CD14-positive monocyte (primary cell): Measurements from ENCODE around the gene PCDHA13. TPM values are rescaled to one million over a fixed set of nuclear protein-coding genes. Genes with fewer than 3 reads are reported as not detected.
A peak's percentile ranks its signal among the peaks of the same experiment; 100 is the strongest.

Experiments
- DNase-seq, 3 donors: peaks; one replicate each; pipeline ENCODE4 v3.0.0-alpha.2; 2011 to 2022
- H2AFZ ChIP-seq: 2 replicates; pipeline ENCODE4 v1.6.0; 2012; ENCODE audit warnings: mild to moderate bottlenecking, low read depth, low read length, inconsistent platforms; ENCODE audit not compliant: insufficient read depth, poor library complexity, severe bottlenecking
- H3K27ac ChIP-seq, 2 donors: 1 replicate in 1 of 2; 2 replicates in 1 of 2; pipeline ENCODE4 v1.5.1; 2012 to 2013; ENCODE audit warnings: low read length in 2 of 2, control low read depth in 1 of 2, inconsistent platforms in 1 of 2, low read depth in 1 of 2, mild to moderate bottlenecking in 1 of 2
- H3K27me3 ChIP-seq, 2 donors: one replicate each; pipeline versions ENCODE4 v1.6.0 to v1.6.1; 2011 to 2013; ENCODE audit warnings: low read length in 2 of 2; ENCODE audit not compliant: control insufficient read depth in 2 of 2, insufficient read depth in 2 of 2
- H3K36me3 ChIP-seq, 2 donors: replicated peaks in 1 of 2; 1 replicate in 1 of 2; 2 replicates in 1 of 2; pipeline versions ENCODE4 v1.5.1 to v1.6.1; 2012 to 2013; ENCODE audit warnings: low read length in 2 of 2, control low read depth in 1 of 2, inconsistent platforms in 1 of 2, mild to moderate bottlenecking in 1 of 2; ENCODE audit not compliant: insufficient read depth in 2 of 2, control insufficient read depth in 1 of 2
- H3K4me1 ChIP-seq, 2 donors: 1 replicate in 1 of 2; 2 replicates in 1 of 2; pipeline versions ENCODE4 v1.5.1 to v1.6.1; 2012 to 2013; ENCODE audit warnings: low read length in 2 of 2, control low read depth in 1 of 2, inconsistent platforms in 1 of 2, mild to moderate bottlenecking in 1 of 2, moderate library complexity in 1 of 2; ENCODE audit not compliant: insufficient read depth in 2 of 2, control insufficient read depth in 1 of 2
- H3K4me2 ChIP-seq: replicated peaks from 2 replicates; pipeline ENCODE3; 2012; ENCODE audit warnings: low read length, moderate library complexity, mild to moderate bottlenecking; ENCODE audit not compliant: poor library complexity, severe bottlenecking; ENCODE audit errors: extremely low read depth
- H3K4me3 ChIP-seq, 3 experiments: fragments of 200-600 bp in 1 of 3; sonication (generic) in 1 of 3; replicated peaks in 1 of 3; 1 replicate in 2 of 3; 2 replicates in 1 of 3; pipeline ENCODE4 v1.5.1; 2011 to 2013; ENCODE audit warnings: low read length in 3 of 3, mild to moderate bottlenecking in 3 of 3, control low read depth in 2 of 3, low read depth in 2 of 3, inconsistent platforms in 1 of 3, moderate library complexity in 1 of 3
- H3K79me2 ChIP-seq: 2 replicates; pipeline ENCODE4 v1.6.0; 2012; ENCODE audit warnings: mild to moderate bottlenecking, control low read depth, inconsistent platforms, low read length, moderate library complexity; ENCODE audit not compliant: insufficient read depth
- H3K9ac ChIP-seq: 2 replicates; pipeline ENCODE4 v1.6.0; 2017; ENCODE audit warnings: low read length, mild to moderate bottlenecking; ENCODE audit not compliant: insufficient read depth, poor library complexity, severe bottlenecking
- H3K9me3 ChIP-seq, 2 donors: replicated peaks in 1 of 2; 1 replicate in 1 of 2; 2 replicates in 1 of 2; pipeline versions ENCODE4 v1.5.1 to v1.6.1; 2012 to 2013; ENCODE audit warnings: low read length in 2 of 2, control low read depth in 1 of 2; ENCODE audit not compliant: control insufficient read depth in 1 of 2, insufficient read depth in 1 of 2
- H4K20me1 ChIP-seq: 2 replicates; pipeline ENCODE4 v1.6.0; 2012; ENCODE audit warnings: mild to moderate bottlenecking, low read length, control low read depth, moderate library complexity; ENCODE audit not compliant: insufficient read depth
- H3K27ac Mint-ChIP-seq, 7 donors: one replicate each; pipeline ENCODE4 v1.8.0; 2020; ENCODE audit warnings: mild to moderate bottlenecking in 7 of 7, mixed read lengths in 7 of 7, moderate library complexity in 6 of 7, inconsistent platforms in 2 of 7
- H3K27me3 Mint-ChIP-seq, 3 donors: one replicate each; pipeline ENCODE4 v1.8.0; 2021 to 2022; ENCODE audit warnings: low read depth in 3 of 3, mild to moderate bottlenecking in 3 of 3, mixed read lengths in 3 of 3, moderate library complexity in 3 of 3, inconsistent platforms in 1 of 3
- H3K36me3 Mint-ChIP-seq, 2 donors: one replicate each; pipeline ENCODE4 v1.8.0; 2020; ENCODE audit warnings: mixed read lengths in 2 of 2, inconsistent platforms in 1 of 2, mild to moderate bottlenecking in 1 of 2
- H3K4me1 Mint-ChIP-seq: one replicate; pipeline ENCODE4 v1.8.0; 2020; ENCODE audit warnings: mild to moderate bottlenecking, mixed read lengths
- H3K4me3 Mint-ChIP-seq, 2 donors: one replicate each; pipeline ENCODE4 v1.8.0; 2020; ENCODE audit warnings: mild to moderate bottlenecking in 2 of 2, mixed read lengths in 2 of 2, moderate library complexity in 1 of 2
- H3K9me3 Mint-ChIP-seq, 7 donors: one replicate each; pipeline ENCODE4 v1.8.0; 2020 to 2022; ENCODE audit warnings: mixed read lengths in 7 of 7, mild to moderate bottlenecking in 6 of 7, moderate library complexity in 6 of 7, inconsistent platforms in 2 of 7
- CTCF ChIP-seq: fragments of 200-600 bp; IDR thresholded peaks from one replicate; pipeline ENCODE4 v1.8.0; 2022; ENCODE audit warnings: antibody characterized with exemption, mild to moderate bottlenecking
- WGBS: methylation state at CpG from one replicate; pipeline ENCODE4 v1.1.5; 2013; ENCODE audit warnings: missing lambda C conversion rate; ENCODE audit not compliant: insufficient coverage; 5-methylcytosine and 5-hydroxymethylcytosine counted together
- intact Hi-C, 2 donors: fragments of 100-400 bp; cut with micrococcal nuclease; formaldehyde crosslinking; loops; one replicate each; pipeline versions ENCODE4 v1.15.0 to v1.15.1; 2023
- polyA plus RNA-seq, 3 donors: library from polyadenylated mRNA; depleted of rRNA in 1 of 3; unstranded in 2 of 3; stranded (reverse) in 1 of 3; fragments of 300-500 nt in 2 of 3; fragments of >200 nt in 1 of 3; fragmentation: Illumina TruSeq in 2 of 3; gene quantifications; 1 replicate in 2 of 3; 2 replicates in 1 of 3; pipeline ENCODE4 v1.2.3, GENCODE V29; 2012 to 2021

The PCDHA13 gene
- polyA plus RNA-seq, 3 donors: not detected

DNA sequence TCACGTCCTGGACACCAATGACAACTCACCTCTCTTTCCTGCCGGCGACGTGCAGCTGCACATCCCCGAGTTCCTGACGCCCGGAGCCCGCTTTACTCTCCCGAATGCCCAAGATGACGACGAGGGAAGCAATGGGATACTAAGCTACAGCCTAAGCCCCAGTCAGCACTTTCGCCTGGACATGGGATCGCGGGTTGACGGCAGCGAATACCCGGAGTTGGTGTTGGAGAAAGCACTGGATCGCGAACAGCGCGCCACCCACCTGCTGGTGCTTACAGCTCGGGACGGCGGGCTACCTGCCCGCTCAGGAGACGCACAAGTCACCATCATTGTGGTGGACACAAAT, 45.3 kb downstream of the PCDHA13 start:
- peak overlapping the region in 1 of 3 experiments; percentile 43 for H3K4me3 ChIP-seq
- no peaks in the 10 kb centered on the region for H3K79me2 ChIP-seq
- peaks cover 5% of the 10 kb centered on the region for H3K4me1 Mint-ChIP-seq
- peaks cover 36 to 39% of the 10 kb centered on the region in 2 donors for H3K9me3 ChIP-seq
- peaks cover 41 to 47% (median 44%) of the 10 kb centered on the region in 3 donors for H3K27me3 Mint-ChIP-seq
- no peaks in the 10 kb centered on the region for H4K20me1 ChIP-seq
- H3K4me3 Mint-ChIP-seq: peak overlapping the region in 1 of 2 donors; percentile 83
- DNase-seq: no peak
- no peaks in the 10 kb centered on the region for H3K36me3 ChIP-seq
- H3K27me3 ChIP-seq: peaks cover 16 to 41% of the 10 kb centered on the region in 2 donors
- H2AFZ ChIP-seq: peak overlapping the region; percentile 41
- no peak overlapping the region for H3K27ac ChIP-seq
- peaks cover 3 to 7% of the 10 kb centered on the region in 2 donors for H3K36me3 Mint-ChIP-seq
- H3K27ac Mint-ChIP-seq: no peak overlapping the region
- peak overlapping the region; percentile 31 for H3K4me2 ChIP-seq
- no peaks in the 10 kb centered on the region for H3K4me1 ChIP-seq
- 19% methylated on average over 26 of the region's 26 CpGs for WGBS
- no peak overlapping the region for H3K9ac ChIP-seq
- peaks cover 22 to 44% (median 38%) of the 10 kb centered on the region in 7 donors for H3K9me3 Mint-ChIP-seq
- TF ChIP-seq CTCF: no peak
- intact Hi-C loops: no loop called here

Other genes starting within 250 kb of the PCDHA13 start
- 1,000 to 10,000 TPM; 1,687 to 3,095 (median 2,434) TPM for gene CD14, start 248.9 kb upstream of the PCDHA13 start, polyA plus RNA-seq
- 10 to 100 TPM in 2 of 3 donors, 1 to 10 TPM in 1; 9.8 to 45.5 (median 12.6) TPM for gene TMCO6, start 242.7 kb upstream of the PCDHA13 start, polyA plus RNA-seq
- gene NDUFA2, start 234.5 kb upstream of the PCDHA13 start, polyA plus RNA-seq: 100 to 1,000 TPM in 2 of 3 donors, 10 to 100 TPM in 1; 90.1 to 246 (median 207) TPM
- 10 to 100 TPM; 58.3 to 86.6 (median 80.9) TPM for gene IK, start 234.3 kb upstream of the PCDHA13 start, polyA plus RNA-seq
- gene WDR55, start 217.2 kb upstream of the PCDHA13 start, polyA plus RNA-seq: 10 to 100 TPM; 11.2 to 36.8 (median 13.3) TPM
- 1 to 10 TPM in 1 of 3 donors, not detected in 2; 2.3 TPM for gene DND1, start 208.5 kb upstream of the PCDHA13 start, polyA plus RNA-seq
- 10 to 100 TPM; 28.4 to 34.3 (median 31.9) TPM for gene HARS1, start 190.8 kb upstream of the PCDHA13 start, polyA plus RNA-seq
- gene HARS2, start 190.7 kb upstream of the PCDHA13 start, polyA plus RNA-seq: 10 to 100 TPM in 1 of 3 donors, 1 to 10 TPM in 2; 6.4 to 26.1 (median 8.3) TPM
- gene ZMAT2, start 181.7 kb upstream of the PCDHA13 start, polyA plus RNA-seq: 10 to 100 TPM; 22.5 to 59.5 (median 52.5) TPM
- gene PCDHA1, start 96.0 kb upstream of the PCDHA13 start, polyA plus RNA-seq: not detected
- not detected for gene PCDHA2, start 87.3 kb upstream of the PCDHA13 start, polyA plus RNA-seq
- gene PCDHA3, start 81.1 kb upstream of the PCDHA13 start, polyA plus RNA-seq: not detected
- not detected for gene PCDHA4, start 75.1 kb upstream of the PCDHA13 start, polyA plus RNA-seq
- not detected for gene PCDHA5, start 60.5 kb upstream of the PCDHA13 start, polyA plus RNA-seq
- not detected for gene PCDHA6, start 54.2 kb upstream of the PCDHA13 start, polyA plus RNA-seq
- not detected for gene PCDHA7, start 47.9 kb upstream of the PCDHA13 start, polyA plus RNA-seq
- not detected for gene PCDHA8, start 40.9 kb upstream of the PCDHA13 start, polyA plus RNA-seq
- not detected for gene PCDHA9, start 33.7 kb upstream of the PCDHA13 start, polyA plus RNA-seq
- not detected for gene PCDHA10, start 26.2 kb upstream of the PCDHA13 start, polyA plus RNA-seq
- not detected for gene PCDHA11, start 13.2 kb upstream of the PCDHA13 start, polyA plus RNA-seq
- not detected for gene PCDHA12, start 6.8 kb upstream of the PCDHA13 start, polyA plus RNA-seq
- not detected for gene PCDHAC1, start 44.2 kb downstream of the PCDHA13 start, polyA plus RNA-seq
- not detected for gene PCDHAC2, start 84.4 kb downstream of the PCDHA13 start, polyA plus RNA-seq
- gene PCDHB1, start 169.2 kb downstream of the PCDHA13 start, polyA plus RNA-seq: not detected
- gene PCDHB2, start 212.5 kb downstream of the PCDHA13 start, polyA plus RNA-seq: not detected
- gene PCDHB3, start 218.3 kb downstream of the PCDHA13 start, polyA plus RNA-seq: not detected
- not detected for gene PCDHB4, start 239.7 kb downstream of the PCDHA13 start, polyA plus RNA-seq